Amygdala (tissue), 56 donors: ENCODE measurements around the gene EIF6.

Experiments
- DNase-seq, 56 donors: peaks; one replicate each; lab custom pipeline; 2025; lab: John Stamatoyannopoulos, UW

Gene EIF6

DNA sequence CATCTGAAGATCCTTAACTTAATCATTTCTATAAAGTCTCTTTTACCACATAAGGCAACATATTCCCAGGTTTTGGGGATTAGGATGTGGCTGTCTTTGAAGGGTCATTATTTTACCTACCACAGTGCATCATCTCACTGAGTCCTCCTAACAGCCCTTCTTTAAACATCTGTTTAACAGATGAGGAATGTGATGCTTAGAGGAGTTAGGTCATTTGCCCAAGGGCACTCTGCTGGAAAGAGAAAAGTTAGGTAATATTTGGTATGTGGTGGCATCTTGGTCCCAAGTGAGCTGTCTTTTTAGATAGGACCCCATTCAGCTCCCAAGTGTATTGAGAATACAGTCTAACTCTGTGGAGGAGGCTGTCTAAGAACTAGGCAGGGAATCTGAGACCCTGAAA is 47.1 kb downstream of the EIF6 start:
- DNase-seq, result no peak

DNA sequence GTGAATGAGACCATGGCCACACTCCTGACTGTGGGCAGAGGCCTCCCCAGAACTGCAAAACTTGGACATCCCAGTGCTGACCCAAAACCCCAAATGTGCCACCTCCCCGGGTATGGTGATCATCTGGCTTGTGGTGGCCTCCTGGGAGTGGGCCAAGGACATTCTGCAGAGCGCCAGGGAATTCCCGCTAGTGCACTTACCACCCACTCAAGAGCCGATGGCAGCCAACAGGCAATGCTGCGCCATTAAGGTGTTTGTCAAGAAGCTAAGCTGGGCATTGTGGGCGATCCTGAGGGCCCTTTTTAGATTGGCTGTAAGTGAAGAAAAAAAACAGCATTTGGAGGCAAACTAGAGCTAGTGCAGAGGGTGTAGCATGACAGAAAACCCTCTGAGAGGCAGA is 48.7 kb downstream of the EIF6 start:
- DNase-seq, result peak in 8 of 56 donors; percentile 3 to 33 (median 6)

DNA sequence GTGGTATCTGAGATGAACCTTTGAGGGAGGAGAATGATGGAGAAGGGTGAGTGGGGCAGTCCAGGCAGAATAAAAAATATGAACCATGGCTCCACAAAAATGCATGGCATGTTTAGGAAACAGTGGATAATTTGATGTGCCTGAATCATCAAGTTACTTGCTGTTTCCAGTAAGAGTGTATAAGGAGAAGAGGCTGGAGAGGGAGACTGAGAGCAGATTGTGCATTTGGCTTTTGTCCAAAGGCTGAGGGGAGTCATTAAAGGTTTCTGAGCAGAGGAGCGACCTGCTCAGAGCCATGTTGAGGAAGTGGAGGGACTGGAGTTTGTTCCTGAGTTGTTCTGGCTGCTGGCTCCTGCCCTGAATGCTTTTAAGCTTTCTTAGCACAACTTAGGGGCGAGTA is 52.0 kb downstream of the EIF6 start:
- DNase-seq, result no peak
